ENCODE results near the gene DHX32. TPM values are rescaled to one million over a fixed set of nuclear protein-coding genes. Genes with fewer than 3 reads are reported as not detected.

DHX32 gene
- total and polyA plus RNA-seq, 2 donors from 2014 or later: 20.0 to 33.2 TPM

DNA sequence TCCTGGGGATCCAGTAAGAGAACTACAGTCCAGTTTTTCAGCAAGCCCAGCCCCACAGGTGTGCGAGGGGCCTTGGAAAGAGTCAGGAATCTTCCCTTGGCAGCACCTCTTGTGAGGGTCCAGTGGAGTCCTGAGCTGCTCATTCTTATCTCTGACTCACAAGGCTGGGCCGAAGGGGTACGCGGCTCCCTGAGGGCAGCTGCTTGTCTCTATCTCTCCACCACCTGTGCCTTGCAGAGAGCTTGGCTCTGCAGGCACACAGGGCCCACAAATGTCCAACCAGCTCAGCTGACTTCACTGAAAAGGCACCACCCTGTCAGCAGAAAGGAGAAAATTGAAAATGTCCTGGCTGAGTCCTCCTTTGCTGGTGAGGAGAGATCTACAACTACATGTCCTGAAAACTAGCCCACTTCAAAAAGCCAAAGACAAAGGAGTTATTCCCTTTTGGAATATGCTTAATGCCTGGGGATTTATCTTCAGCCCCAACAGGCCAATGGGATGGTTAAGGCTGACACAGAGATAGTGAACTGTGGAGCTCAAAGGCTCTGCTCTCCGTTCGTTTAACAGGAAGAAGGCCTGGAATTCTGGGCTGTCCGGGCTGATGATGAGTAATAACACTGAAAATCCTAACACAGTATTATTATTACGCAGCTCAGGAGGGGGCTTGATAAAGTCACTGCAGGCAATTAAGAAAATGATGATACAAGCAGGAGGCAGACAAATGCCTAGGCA lies 81.5 kb downstream of the DHX32 start:
- Histone ChIP-seq H3K27ac (ENCODE audit: low read depth in 2 of 2, low read length in 2 of 2) (no peak overlapping the region), H3K9me3 (ENCODE audit: control insufficient read depth in 2 of 3, insufficient read depth in 1 of 3, low read length in 3 of 3) (no peaks in the 10 kb centered on the region), H3K4me3 (ENCODE audit: low read length in 3 of 3) (no peak overlapping the region), H3K27me3 (ENCODE audit: control insufficient read depth, insufficient read depth, low read length) (no peaks in the 10 kb centered on the region), H3K4me1 (ENCODE audit: control insufficient read depth in 2 of 3, insufficient read depth in 2 of 3, low read depth in 1 of 3, low read length in 3 of 3) (peaks cover 0 to 23% (median 8%) of the 10 kb centered on the region in 3 donors), H3K36me3 (ENCODE audit: control insufficient read depth in 2 of 3, insufficient read depth in 3 of 3, low read length in 3 of 3) (peaks cover 0 to 5% (median 5%) of the 10 kb centered on the region in 3 donors), H3K9ac (ENCODE audit: low read length in 3 of 3) (no peak overlapping the region)
- intact Hi-C loops (cut with DNase I): no loop called here
- DNase-seq (no peak), FAIRE-seq (no peak)
- TF ChIP-seq, protein P1, sequence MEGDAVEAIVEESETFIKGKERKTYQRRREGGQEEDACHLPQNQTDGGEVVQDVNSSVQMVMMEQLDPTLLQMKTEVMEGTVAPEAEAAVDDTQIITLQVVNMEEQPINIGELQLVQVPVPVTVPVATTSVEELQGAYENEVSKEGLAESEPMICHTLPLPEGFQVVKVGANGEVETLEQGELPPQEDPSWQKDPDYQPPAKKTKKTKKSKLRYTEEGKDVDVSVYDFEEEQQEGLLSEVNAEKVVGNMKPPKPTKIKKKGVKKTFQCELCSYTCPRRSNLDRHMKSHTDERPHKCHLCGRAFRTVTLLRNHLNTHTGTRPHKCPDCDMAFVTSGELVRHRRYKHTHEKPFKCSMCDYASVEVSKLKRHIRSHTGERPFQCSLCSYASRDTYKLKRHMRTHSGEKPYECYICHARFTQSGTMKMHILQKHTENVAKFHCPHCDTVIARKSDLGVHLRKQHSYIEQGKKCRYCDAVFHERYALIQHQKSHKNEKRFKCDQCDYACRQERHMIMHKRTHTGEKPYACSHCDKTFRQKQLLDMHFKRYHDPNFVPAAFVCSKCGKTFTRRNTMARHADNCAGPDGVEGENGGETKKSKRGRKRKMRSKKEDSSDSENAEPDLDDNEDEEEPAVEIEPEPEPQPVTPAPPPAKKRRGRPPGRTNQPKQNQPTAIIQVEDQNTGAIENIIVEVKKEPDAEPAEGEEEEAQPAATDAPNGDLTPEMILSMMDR (IDR thresholded peaks at IDR 0.05; ENCODE audit: borderline replicate concordance, extremely low read depth, insufficient read depth): no peak

DNA sequence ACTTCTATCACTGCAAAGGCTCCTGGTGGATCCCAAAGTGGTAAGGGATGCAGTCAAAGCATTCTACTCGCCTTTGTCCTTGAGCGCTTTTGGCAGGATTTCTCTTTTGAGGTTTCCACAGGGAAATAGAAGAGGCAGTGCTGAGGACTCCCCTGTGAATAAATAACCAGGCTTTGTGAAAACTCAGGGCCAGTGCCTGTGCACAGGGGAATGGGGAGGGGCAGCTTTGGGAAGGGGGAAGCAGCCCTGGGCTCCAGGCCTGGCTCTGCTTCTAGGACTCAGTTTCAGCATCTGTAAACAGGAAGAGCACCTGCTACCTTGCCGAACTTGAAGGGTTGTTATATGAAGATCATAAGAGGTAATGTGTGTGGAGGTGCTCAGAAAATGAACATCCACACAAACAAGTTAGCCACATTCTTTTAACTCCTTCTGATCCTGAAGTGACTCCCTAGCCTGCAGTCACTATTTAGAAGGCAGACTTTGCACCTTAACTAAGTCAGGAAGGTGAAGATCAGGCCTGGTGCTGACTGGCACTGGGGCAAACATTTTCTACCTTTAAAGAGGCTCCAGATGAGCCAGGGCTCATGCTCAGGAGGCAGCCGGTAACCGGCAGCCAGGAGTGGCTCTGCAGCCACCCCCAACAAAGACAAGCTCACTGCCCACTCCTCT lies 83.0 kb downstream of the DHX32 start:
- H3K9ac ChIP-seq (ENCODE audit: low read length in 3 of 3): no peak overlapping the region
- DNase-seq (peak in 2 of 5 donors; percentile 43 to 54), FAIRE-seq (no peak)
- intact Hi-C loops (cut with DNase I): no loop called here
- no peak overlapping the region for H3K4me3 ChIP-seq (ENCODE audit: low read length in 3 of 3)
- H3K36me3 ChIP-seq (ENCODE audit: control insufficient read depth in 2 of 3, insufficient read depth in 3 of 3, low read length in 3 of 3): peaks cover 0 to 15% (median 14%) of the 10 kb centered on the region in 3 donors
- H3K27ac ChIP-seq (ENCODE audit: low read depth in 2 of 2, low read length in 2 of 2): no peak overlapping the region
- TF ChIP-seq, protein P1 (IDR thresholded peaks at IDR 0.05; ENCODE audit: borderline replicate concordance, extremely low read depth, insufficient read depth): no peak
- no peaks in the 10 kb centered on the region for H3K9me3 ChIP-seq (ENCODE audit: control insufficient read depth in 2 of 3, insufficient read depth in 1 of 3, low read length in 3 of 3)
- H3K4me1 ChIP-seq (ENCODE audit: control insufficient read depth in 2 of 3, insufficient read depth in 2 of 3, low read depth in 1 of 3, low read length in 3 of 3): peaks cover 0 to 23% (median 8%) of the 10 kb centered on the region in 3 donors
- no peaks in the 10 kb centered on the region for H3K27me3 ChIP-seq (ENCODE audit: control insufficient read depth, insufficient read depth, low read length)

DNA sequence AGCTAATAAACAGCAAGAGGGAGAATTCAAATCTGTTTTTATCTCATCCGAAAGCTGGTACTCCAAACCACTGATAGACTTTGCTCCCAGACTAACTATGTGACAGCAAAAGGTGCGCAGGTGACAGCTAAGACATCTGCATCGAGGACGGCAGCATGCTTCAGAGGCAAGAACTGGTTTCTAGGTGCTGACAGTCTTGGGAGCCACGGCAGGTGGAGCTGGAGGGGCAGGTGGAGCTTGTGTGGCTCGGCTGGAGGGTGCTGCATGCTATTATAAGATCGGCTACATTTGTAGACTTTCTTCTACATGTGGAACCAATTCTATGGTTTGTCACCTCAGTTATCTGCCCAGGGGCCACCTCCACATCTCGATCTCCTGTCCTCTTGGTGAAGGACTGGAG lies 83.7 kb downstream of the DHX32 start:
- H3K9me3 ChIP-seq (ENCODE audit: control insufficient read depth in 2 of 3, insufficient read depth in 1 of 3, low read length in 3 of 3): no peaks in the 10 kb centered on the region
- H3K36me3 ChIP-seq (ENCODE audit: control insufficient read depth in 2 of 3, insufficient read depth in 3 of 3, low read length in 3 of 3): peaks cover 0 to 17% (median 15%) of the 10 kb centered on the region in 3 donors
- DNase-seq (no peak), FAIRE-seq (no peak)
- no peak overlapping the region for H3K9ac ChIP-seq (ENCODE audit: low read length in 3 of 3)
- no peak overlapping the region for H3K4me3 ChIP-seq (ENCODE audit: low read length in 3 of 3)
- peaks cover 0 to 16% (median 6%) of the 10 kb centered on the region in 3 donors for H3K4me1 ChIP-seq (ENCODE audit: control insufficient read depth in 2 of 3, insufficient read depth in 2 of 3, low read depth in 1 of 3, low read length in 3 of 3)
- intact Hi-C loops (cut with DNase I): no loop called here
- H3K27ac ChIP-seq (ENCODE audit: low read depth in 2 of 2, low read length in 2 of 2): peak overlapping the region in 1 of 2 donors; percentile 18
- TF ChIP-seq, protein P1 (IDR thresholded peaks at IDR 0.05; ENCODE audit: borderline replicate concordance, extremely low read depth, insufficient read depth): no peak
- no peaks in the 10 kb centered on the region for H3K27me3 ChIP-seq (ENCODE audit: control insufficient read depth, insufficient read depth, low read length)

Data from kidney (tissue), 14 donors.